SJCRH30 (cell line): ENCODE data around the gene IRF4. TPM values are rescaled to one million over a fixed set of nuclear protein-coding genes. Genes with fewer than 3 reads are reported as not detected.

ENCODE experiments used
- DNase-seq, 2 experiments: peaks; one replicate each; pipeline ENCODE4 v3.0.0-alpha.2; 2015 to 2020
- H3K27ac ChIP-seq: fragments of 250-450 bp; sonication (Bioruptor Pico); 2 replicates; pipeline ENCODE4 v1.5.1; 2020; ENCODE audit warnings: mild to moderate bottlenecking, moderate library complexity
- H3K27me3 ChIP-seq: fragments of 250-450 bp; sonication (Bioruptor Pico); 2 replicates; pipeline ENCODE4 v1.5.1; 2020; ENCODE audit warnings: mild to moderate bottlenecking, moderate library complexity
- H3K36me3 ChIP-seq: fragments of 250-450 bp; sonication (Bioruptor Pico); 2 replicates; pipeline ENCODE4 v1.5.1; 2020; ENCODE audit warnings: mild to moderate bottlenecking, moderate library complexity
- H3K4me1 ChIP-seq: fragments of 250-450 bp; sonication (Bioruptor Pico); 2 replicates; pipeline ENCODE4 v1.5.1; 2020; ENCODE audit warnings: mild to moderate bottlenecking, moderate library complexity
- H3K4me3 ChIP-seq: fragments of 250-450 bp; sonication (Bioruptor Pico); 2 replicates; pipeline ENCODE4 v1.5.1; 2020; ENCODE audit warnings: mild to moderate bottlenecking, moderate library complexity
- H3K9me3 ChIP-seq: fragments of 250-450 bp; sonication (Bioruptor Pico); replicated peaks from 2 replicates; pipeline ENCODE4 v1.5.1; 2020; ENCODE audit warnings: mild to moderate bottlenecking, moderate library complexity
- total RNA-seq: library from RNA; depleted of rRNA; stranded (reverse); fragments of >200 nt; shearing (Covaris generic); gene quantifications from 2 replicates; pipeline ENCODE4 v1.2.3, GENCODE V29; 2014

IRF4 gene
- total RNA-seq, 1 experiment from 2014 or later: not detected

- DNase-seq: no peak
- no peaks in the 10 kb centered on the region for H3K9me3 ChIP-seq
- H3K4me3 ChIP-seq: no peak overlapping the region
- peaks cover 27% of the 10 kb centered on the region for H3K4me1 ChIP-seq
- no peak overlapping the region for H3K27ac ChIP-seq
- H3K27me3 ChIP-seq: no peaks in the 10 kb centered on the region
- no peaks in the 10 kb centered on the region for H3K36me3 ChIP-seq
These were observed 32.1 kb upstream of the IRF4 start for GRCh38 chr6:359261-360035.

GRCh38 chr6:360349-360748 lies 31.2 kb upstream of the IRF4 start:
- Histone ChIP-seq H3K27me3 (no peaks in the 10 kb centered on the region; the same call in 1 of the 2 replicates), H3K36me3 (no peaks in the 10 kb centered on the region), H3K4me3 (no peak overlapping the region), H3K4me1 (peaks cover 26% of the 10 kb centered on the region), H3K27ac (peak overlapping the region; percentile 32), H3K9me3 (no peaks in the 10 kb centered on the region)
- no peak for DNase-seq

- Histone ChIP-seq H3K27me3 (no peaks in the 10 kb centered on the region; the same call in 1 of the 2 replicates), H3K4me1 (peaks cover 26% of the 10 kb centered on the region), H3K27ac (peak overlapping the region; percentile 32), H3K9me3 (no peaks in the 10 kb centered on the region), H3K4me3 (peak overlapping the region; percentile 24), H3K36me3 (no peaks in the 10 kb centered on the region)
- peak; percentile 38 to 58 for DNase-seq
These were observed 30.7 kb upstream of the IRF4 start for GRCh38 chr6:360764-361373.

GRCh38 chr6:361411-362132 lies 30.0 kb upstream of the IRF4 start:
- no peak for DNase-seq
- Histone ChIP-seq H3K9me3 (no peaks in the 10 kb centered on the region), H3K4me3 (no peak overlapping the region)

GRCh38 chr6:362231-362923 lies 29.2 kb upstream of the IRF4 start:
- Histone ChIP-seq H3K4me3 (no peak overlapping the region), H3K36me3 (no peaks in the 10 kb centered on the region), H3K27me3 (no peaks in the 10 kb centered on the region; the same call in 1 of the 2 replicates), H3K9me3 (no peaks in the 10 kb centered on the region), H3K4me1 (peaks cover 20% of the 10 kb centered on the region), H3K27ac (no peak overlapping the region)
- no peak for DNase-seq

More at GRCh38 chr6:361411-362132, 30.0 kb upstream of the IRF4 start:
- H3K27me3 ChIP-seq: no peaks in the 10 kb centered on the region; the same call in 1 of the 2 replicates
- peaks cover 20% of the 10 kb centered on the region for H3K4me1 ChIP-seq
- H3K36me3 ChIP-seq: no peaks in the 10 kb centered on the region
- no peak overlapping the region for H3K27ac ChIP-seq

- H3K4me3 ChIP-seq: no peak overlapping the region
- no peaks in the 10 kb centered on the region; the same call in 1 of the 2 replicates for H3K27me3 ChIP-seq
- no peaks in the 10 kb centered on the region for H3K36me3 ChIP-seq
- peaks cover 20% of the 10 kb centered on the region for H3K4me1 ChIP-seq
- DNase-seq: no peak
- H3K9me3 ChIP-seq: no peaks in the 10 kb centered on the region
- no peak overlapping the region for H3K27ac ChIP-seq
These were observed 28.7 kb upstream of the IRF4 start for GRCh38 chr6:362924-363249.

GRCh38 chr6:363291-363690 lies 28.3 kb upstream of the IRF4 start:
- no peak overlapping the region for H3K27ac ChIP-seq
- no peaks in the 10 kb centered on the region for H3K36me3 ChIP-seq
- no peaks in the 10 kb centered on the region; the same call in 1 of the 2 replicates for H3K27me3 ChIP-seq
- H3K4me3 ChIP-seq: no peak overlapping the region
- DNase-seq: no peak
- H3K4me1 ChIP-seq: peaks cover 20% of the 10 kb centered on the region
- H3K9me3 ChIP-seq: no peaks in the 10 kb centered on the region

- H3K27ac ChIP-seq: peak overlapping the region; percentile 77
- H3K36me3 ChIP-seq: no peaks in the 10 kb centered on the region
- no peak for DNase-seq
- H3K4me3 ChIP-seq: no peak overlapping the region
- peaks cover 20% of the 10 kb centered on the region for H3K4me1 ChIP-seq
- H3K27me3 ChIP-seq: no peaks in the 10 kb centered on the region; the same call in 1 of the 2 replicates
- H3K9me3 ChIP-seq: no peaks in the 10 kb centered on the region
These were observed 27.6 kb upstream of the IRF4 start for GRCh38 chr6:363909-364308.

- H3K4me3 ChIP-seq: no peak overlapping the region
- no peaks in the 10 kb centered on the region for H3K36me3 ChIP-seq
- no peaks in the 10 kb centered on the region for H3K9me3 ChIP-seq
- peak overlapping the region; percentile 77 for H3K27ac ChIP-seq
- peaks cover 20% of the 10 kb centered on the region for H3K4me1 ChIP-seq
- peak; percentile 42 to 68 for DNase-seq
- H3K27me3 ChIP-seq: no peaks in the 10 kb centered on the region; the same call in 1 of the 2 replicates
These were observed 26.7 kb upstream of the IRF4 start for GRCh38 chr6:364609-365540.

- DNase-seq: no peak
- H3K9me3 ChIP-seq: no peaks in the 10 kb centered on the region
These were observed 25.7 kb upstream of the IRF4 start for GRCh38 chr6:365835-366234.

GRCh38 chr6:366389-367297 lies 24.9 kb upstream of the IRF4 start:
- Histone ChIP-seq H3K9me3 (no peaks in the 10 kb centered on the region), H3K4me3 (peak overlapping the region; percentile 23; the same call in 1 of the 2 replicates), H3K36me3 (no peaks in the 10 kb centered on the region), H3K27ac (no peak overlapping the region), H3K4me1 (peaks cover 12% of the 10 kb centered on the region), H3K27me3 (no peaks in the 10 kb centered on the region; the same call in 1 of the 2 replicates)
- peak in 1 of 2 experiments; percentile 50 for DNase-seq

More at GRCh38 chr6:365835-366234, 25.7 kb upstream of the IRF4 start:
- peak overlapping the region; percentile 23; the same call in 1 of the 2 replicates for H3K4me3 ChIP-seq
- H3K27me3 ChIP-seq: no peaks in the 10 kb centered on the region; the same call in 1 of the 2 replicates
- H3K36me3 ChIP-seq: no peaks in the 10 kb centered on the region
- H3K4me1 ChIP-seq: peaks cover 15% of the 10 kb centered on the region
- H3K27ac ChIP-seq: no peak overlapping the region

GRCh38 chr6:367298-367794 lies 24.2 kb upstream of the IRF4 start:
- Histone ChIP-seq H3K27me3 (no peaks in the 10 kb centered on the region; the same call in 1 of the 2 replicates), H3K36me3 (no peaks in the 10 kb centered on the region), H3K4me1 (peaks cover 12% of the 10 kb centered on the region), H3K27ac (no peak overlapping the region), H3K9me3 (no peaks in the 10 kb centered on the region), H3K4me3 (no peak overlapping the region)
- DNase-seq: no peak
